Stimulated activated CD4-positive, alpha-beta T cell treated with anti-CD3 and anti-CD28 coated beads, Interleukin-2, amount 100 ng/mL, for 24 hours (primary cell): ENCODE results near the gene HEXA.
"Not testable (repeated sequence)": the region's sequence is repeated elsewhere in the genome, so short reads cannot be mapped to it uniquely, and the experiment has no call there.

Experiments
- DNase-seq, 2 donors: peaks; one replicate each; pipeline ENCODE4 v3.0.0-alpha.2; 2020

Gene HEXA

DNA sequence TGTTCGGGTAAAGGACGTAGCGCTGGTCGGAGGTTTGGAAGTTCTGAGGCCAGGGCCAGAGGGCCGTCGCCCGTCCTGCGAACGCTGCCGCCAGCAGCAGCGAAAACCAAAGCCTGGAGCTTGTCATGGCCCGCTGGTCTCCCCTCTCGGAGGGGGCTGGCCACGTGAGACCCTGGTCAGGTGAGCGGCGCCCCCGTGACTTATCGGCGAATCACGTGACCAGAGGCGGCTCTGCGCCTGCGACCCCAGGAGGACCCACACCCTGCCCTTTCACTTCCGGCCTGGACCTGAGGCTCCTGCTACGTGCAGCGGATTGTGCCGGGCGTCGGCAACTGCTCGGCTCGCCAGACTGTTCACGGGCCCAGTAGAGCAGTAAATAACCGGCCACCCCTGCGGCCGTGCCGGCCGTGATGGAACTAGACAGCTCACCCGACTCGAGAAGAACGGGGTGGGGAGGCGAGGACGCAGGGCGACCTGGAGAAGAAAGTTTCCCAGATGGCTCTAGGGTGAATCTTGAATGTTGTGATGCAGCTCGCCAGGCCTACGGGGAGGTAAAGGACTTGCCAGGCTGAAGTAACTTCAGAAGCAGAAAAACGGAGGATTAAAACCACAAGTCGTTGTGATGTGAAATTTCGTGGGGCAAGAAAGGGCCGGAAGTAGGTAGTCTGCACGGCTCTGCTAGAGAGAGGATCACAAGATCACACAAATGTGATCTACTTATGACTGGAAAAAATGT is at the start of gene HEXA:
Gene HEXA (minus strand): TSS at position 169 of the 736 bp plus-strand sequence. CDS start 42 bp downstream, at position 127.
- DNase-seq: peak; percentile 98 to 99

DNA sequence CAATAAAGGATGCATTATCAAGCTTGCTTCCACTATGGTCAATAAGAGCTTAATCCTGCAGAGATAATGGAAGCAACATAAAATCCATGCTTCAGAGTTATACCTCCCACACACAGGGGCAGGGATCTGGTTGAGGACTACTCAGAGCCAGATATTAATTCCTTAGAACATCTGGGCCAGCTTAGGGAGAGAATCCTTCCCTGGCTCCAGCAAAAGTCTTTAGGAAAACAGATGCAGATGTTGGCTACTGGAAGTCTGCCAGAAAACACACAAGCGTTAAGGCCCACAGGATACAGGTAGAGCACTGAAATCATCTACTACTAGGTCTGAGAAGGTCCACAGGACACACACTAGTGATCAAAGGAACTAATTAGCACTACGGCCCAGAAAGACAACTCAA is 47.4 kb upstream of the HEXA start:
- DNase-seq: no peak

DNA sequence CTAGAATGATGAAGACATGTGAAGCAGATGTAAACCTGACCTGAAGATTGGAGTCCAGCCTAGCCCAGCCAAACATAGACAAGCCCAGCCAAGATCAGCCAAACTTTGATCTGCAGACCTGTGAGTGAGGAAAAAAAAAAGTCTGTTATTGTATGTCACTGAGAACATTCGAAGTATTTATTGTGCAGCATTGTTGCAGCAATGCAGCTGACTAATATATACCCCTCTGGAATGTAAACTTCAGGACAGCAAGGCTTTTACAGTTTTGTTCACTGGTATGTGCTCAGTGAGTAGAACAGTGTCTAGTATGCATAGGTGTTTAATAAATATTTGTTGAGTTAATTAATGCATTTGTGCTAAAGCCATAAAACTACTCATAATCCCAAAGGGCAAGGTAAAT is 45.7 kb upstream of the HEXA start:
- DNase-seq: no peak

DNA sequence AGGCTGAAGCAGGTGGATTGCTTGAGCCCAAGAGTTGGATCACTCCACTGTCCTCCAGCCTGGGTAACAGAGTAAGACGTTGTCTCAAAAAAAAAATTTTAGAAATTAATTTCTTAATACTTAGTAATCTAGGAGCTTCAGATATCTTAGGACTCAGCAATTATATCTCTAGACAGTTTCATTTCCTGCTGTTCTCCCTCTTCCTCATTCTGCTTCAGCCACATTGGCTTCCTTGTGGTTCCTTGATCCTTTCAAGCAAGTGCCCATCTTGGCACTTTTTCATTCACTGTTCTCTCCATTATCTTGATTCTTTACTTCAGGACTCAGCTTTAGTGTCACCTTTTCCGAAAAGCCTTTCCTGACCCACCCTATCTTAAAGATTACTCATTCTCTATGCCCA is 44.8 kb upstream of the HEXA start:
- no peak for DNase-seq

DNA sequence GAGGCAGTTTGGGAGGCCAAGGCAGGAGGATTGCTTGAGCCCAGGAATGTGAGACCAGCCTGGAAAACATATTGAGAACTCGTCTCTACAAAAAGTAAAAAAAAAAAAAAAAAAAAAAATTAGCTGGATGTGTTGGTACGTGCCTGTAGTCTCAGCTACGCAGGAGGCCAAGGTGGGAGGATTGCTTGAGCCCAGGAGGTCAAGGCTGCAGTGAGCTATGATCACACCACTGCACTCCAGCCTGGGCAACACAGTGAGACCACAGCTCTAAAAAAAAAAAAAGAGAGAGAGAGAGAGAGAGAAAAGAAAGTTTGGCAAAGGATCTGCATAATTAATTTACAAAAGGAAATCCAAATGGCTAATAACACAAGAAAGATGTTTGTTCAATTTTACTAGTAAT is 44.0 kb upstream of the HEXA start:
- not testable (repeated sequence) for DNase-seq

DNA sequence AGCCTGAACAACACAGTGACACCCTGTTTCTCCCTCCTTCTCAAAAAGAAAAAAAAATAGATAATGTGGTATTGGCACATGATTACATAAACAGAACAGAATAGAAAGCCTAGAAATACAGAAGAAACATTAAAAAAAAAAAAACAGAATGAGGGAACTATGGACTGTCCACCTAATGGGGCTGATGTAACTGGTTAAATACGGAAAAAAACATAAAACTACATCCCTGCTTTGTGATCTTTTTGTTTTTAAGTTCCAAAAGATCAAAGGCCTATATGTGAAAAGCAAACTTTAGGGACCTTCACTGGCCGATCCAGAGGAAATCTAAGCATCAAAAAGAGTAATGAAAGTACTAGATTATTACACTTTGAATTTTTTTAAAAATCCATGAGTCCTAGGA is 39.5 kb upstream of the HEXA start:
- no peak for DNase-seq

DNA sequence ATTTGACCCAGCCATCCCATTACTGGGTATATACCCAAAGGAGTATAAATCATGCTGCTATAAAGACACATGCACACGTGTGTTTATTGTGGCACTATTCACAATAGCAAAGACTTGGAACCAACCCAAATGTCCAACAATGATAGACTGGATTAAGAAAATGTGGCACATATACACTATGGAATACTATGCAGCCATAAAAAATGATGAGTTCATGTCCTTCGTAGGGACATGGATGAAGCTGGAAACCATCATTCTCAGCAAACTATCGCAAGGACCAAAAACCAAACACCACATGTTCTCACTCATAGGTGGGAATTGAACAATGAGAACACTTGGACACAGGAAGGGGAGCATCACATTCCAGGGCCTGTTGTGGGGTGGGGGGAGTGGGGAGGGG is 37.5 kb upstream of the HEXA start:
- DNase-seq: not testable (repeated sequence)

DNA sequence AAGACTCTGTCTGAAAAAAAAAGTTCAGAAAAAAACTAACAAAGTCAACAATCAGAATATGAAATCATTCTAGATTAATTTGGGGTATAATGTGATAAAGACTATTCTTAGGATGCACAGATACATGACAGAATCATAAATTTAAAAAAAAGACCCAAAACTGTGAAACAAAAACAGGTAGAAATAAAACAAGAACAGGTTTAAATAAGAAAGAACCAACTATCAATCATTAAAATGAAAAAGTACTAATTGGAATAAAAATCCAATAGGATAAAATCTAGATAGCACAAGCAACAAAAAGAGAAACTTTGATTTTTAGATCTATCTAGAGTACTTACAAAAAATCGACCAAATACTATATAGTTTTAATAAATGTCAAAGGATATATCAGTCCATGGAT is 35.7 kb upstream of the HEXA start:
- no peak for DNase-seq

DNA sequence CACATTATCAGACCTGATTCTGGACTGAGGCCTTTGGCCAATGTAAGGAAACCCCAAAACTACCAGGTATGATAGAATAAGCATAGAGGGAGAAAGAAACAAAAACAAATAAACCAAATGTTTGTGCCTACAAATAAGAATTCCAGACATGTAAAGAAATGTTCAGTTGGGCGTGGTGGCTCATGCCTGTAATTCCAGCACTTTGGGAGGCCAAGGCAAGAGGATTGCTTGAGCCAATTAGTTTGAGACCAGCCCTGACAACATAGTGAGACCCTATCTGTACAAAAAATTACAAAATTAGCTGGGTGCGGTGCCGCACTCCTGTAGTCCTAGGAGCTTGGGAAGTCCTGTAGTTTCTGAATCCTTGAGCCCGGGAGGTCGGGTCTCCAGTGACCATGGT is 35.3 kb upstream of the HEXA start:
- DNase-seq: no peak

DNA sequence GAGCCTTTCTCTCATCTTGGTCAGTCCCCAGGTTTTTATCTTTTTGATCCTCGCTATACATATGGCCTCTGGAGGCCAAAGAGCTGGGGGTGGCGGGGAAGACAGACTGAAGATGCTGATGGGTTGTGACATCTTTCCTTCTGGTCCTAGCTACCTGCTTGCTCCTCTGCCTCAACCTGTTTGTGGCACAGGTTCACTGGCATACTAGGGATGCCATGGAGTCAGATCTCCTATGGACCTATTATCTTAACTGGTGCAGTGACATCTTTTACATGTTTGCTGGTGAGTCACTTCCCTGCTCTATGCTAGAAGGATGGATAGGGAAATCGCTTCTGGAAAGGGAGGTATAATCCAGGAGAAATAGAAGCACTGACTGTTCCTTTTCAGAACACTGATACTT is 31.1 kb upstream of the HEXA start:
- DNase-seq: no peak

DNA sequence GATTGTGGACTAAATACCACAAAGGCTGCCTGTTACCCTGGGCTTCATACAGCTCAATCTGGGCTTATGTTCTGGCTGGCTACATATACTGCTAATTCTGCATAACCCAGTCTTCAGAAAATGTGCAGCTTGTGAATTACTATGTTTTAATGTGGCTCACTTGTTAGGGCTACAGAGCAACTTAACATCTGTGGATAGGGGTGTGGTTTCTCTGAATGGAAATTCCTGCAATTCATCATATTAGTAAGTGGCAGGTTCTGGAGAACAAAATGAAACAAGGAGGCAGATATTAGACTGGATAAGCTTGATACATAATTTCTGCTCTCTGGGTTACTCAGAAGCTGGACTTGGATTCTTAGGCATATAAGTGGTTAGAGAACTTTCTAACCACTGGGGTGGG is 29.0 kb upstream of the HEXA start:
- DNase-seq: no peak

DNA sequence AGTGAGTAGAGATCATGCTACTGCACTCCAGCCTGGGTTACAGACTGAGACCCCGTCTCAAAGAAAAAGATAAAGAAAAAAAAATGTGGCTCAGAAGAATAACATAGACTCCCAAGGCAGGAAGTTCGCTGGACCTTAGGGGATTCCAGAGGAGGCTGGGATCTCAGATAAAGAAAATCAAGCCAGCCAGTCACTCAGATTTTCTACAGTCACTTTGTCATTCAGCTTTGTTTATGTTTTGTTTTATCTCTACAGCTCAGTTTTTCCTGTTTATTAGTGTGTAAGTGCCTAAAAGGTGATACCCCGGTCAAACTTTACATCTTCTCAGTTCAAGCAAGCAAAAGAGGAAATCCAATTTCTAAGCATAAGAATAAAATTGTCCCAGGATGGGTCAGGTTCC is 28.5 kb upstream of the HEXA start:
- DNase-seq: no peak

DNA sequence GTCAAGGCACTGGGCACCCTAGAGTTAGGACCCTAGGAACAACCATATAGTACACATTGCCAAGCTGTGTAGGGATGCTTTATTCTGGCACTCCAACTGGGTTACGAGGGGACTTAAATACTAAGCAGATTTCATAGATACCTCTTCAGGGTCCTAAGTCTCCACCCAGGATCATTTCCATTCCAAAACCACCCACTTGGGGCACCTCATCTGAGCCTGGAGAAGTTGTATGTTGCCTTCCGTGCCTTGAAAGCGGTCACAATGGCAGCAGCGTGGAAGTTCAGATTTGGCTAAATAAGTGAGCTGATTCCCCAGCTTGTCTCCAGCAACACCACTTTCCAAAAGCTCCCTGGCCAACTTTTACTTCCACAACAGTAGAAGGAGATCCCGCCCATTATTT is 26.9 kb upstream of the HEXA start:
- no peak for DNase-seq

DNA sequence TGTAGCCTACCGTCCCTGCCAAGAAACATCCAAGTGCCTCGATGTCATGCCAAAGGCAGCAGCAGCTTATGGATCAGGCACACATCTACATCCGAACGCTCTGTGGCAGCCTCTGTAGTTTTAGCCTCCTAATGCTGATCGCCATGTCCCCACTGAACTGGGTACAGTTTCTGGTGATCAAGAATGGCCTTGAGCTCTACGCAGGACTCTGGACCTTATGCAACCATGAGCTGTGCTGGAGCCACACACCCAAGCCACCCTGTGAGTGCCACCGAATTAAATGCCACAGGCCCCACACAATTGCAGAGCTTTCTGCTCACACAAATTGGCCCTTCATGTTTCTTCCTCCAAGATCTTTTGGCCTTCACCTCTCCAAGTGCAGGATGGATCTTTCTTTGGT is 22.8 kb upstream of the HEXA start:
- no peak for DNase-seq

DNA sequence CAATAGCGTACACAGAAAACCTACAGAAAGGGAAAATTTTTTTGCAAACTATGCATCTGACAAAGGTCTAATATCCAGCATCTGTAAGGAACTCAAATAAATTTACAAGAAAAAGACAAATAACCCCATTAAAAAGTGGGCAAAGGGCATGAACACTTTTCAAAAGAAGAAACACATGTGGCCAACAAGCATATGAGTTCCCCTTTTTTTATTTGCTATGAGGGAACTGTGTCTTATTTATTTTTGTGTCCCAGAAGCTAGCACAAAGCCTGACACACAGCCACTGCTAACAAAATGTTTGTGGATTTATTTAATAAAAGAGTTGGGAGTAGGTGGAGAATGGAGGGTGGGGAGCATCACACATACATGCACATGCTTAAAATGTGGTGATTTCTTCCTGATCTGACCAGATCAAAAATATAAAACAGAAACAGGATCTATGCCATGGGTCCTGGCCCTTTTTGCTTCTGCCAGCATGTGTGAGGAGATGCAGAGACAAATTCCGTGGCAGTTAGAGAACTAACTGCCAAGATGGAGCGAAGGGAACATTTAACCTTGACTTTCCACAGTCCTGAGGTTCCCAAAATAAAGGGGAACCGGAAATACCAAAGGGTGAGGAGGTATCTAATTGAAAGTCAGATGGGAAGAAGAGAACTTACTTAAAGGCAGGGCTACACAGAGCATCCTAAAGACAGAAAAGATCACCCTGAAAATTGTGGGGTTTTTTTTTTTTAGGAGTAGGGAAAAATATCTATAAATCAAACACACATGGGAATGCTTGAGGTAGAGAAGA is 22.2 kb upstream of the HEXA start, which contains the start of gene TMEM202:
Gene TMEM202 (plus strand): TSS at position 510 of the 793 bp plus-strand sequence. CDS start 22 bp downstream, at position 532.
- no peak for DNase-seq

DNA sequence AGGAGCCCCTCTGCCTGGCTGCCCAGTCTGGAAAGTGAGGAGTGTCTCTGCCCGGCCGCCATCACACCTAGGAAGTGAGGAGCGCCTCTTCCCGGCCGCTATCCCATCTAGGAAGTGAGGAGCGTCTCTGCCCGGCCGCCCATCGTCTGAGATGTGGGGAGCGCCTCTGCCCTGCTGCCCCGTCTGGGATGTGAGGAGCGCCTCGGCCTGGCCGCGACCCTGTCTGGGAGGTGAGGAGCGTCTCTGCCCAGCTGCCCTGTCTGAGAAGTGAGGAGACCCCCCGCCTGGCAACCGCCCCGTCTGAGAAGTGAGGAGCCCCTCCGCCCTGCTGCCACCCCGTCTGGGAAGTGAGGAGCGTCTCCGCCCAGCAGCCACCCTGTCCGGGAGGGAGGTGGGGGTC is 20.5 kb upstream of the HEXA start:
- not testable (repeated sequence) for DNase-seq

DNA sequence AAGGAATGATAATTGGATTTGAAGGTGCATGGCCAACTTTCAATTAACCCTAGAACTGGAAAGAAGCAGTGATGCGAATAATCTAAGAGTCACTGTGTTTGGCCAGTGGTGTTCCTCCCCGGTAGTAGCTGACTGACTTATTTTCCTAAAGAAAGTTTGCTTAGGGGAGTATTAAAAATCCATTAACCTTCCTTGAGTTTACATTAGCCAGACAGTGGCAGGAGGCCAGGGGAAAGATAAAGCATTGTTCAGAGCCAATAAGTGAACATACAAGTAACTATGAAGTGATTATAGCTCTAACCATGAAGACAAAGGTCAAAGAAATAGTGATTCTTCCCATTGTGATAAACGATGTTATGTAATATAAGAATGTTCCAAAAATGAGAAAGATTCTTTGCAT is 13.4 kb upstream of the HEXA start:
- no peak for DNase-seq

DNA sequence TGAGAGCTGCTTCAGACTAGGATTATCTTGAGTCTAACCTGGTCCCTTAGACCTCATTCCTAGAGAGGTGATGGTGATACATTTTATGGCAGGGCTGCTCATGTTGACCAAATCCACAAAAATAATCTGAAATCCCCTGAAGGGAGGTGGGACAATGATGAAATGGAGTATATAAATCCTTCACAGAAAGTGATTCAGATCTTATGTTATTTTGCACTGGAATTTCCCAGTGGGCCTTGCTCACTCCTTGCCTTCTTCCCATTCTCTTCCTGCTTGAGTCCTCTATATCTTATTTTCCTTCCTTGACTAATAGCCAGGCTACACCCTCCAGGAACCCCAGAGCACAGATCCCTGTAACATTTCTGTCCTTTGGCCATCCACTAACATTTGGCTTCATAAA is 11.9 kb upstream of the HEXA start:
- no peak for DNase-seq

DNA sequence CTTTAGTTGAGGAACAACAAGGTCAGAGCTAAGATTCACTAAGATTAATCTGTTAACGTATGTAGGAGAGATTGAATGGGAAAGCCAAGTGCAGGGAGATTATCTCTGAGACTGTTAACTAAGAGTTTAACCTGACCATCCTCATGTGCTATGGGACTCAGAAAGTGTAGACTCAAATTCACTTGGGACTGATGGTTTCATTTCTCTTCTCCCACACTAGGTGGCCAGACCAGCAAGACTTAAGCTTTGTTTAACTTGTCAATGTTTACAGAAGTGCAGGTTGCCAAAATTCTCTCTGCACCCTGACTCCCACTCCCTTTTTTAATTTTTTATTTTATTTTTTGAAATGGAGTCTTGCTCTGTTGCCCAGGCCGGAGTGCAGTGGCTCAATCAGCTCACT is 6.3 kb upstream of the HEXA start:
- DNase-seq: no peak

DNA sequence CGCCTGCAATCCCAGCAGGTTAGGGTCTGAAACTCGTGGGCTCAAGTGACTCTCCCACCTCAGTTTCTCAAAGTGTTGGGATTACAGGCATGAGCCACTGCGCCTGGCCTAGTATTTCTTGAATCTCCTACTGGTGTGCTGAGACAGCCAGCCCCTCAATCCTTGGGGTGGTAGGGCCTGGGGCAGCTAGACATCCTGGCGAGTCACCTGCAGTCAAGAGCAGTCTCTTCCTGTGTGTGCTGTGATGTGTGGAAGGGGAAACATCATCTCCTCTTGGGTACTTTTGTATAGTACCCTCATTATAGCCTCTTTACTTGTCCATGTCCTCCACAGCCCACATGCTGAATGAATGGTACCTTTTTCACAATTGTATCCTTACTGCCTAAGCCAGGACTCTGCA is 4.9 kb upstream of the HEXA start:
- DNase-seq: no peak

DNA sequence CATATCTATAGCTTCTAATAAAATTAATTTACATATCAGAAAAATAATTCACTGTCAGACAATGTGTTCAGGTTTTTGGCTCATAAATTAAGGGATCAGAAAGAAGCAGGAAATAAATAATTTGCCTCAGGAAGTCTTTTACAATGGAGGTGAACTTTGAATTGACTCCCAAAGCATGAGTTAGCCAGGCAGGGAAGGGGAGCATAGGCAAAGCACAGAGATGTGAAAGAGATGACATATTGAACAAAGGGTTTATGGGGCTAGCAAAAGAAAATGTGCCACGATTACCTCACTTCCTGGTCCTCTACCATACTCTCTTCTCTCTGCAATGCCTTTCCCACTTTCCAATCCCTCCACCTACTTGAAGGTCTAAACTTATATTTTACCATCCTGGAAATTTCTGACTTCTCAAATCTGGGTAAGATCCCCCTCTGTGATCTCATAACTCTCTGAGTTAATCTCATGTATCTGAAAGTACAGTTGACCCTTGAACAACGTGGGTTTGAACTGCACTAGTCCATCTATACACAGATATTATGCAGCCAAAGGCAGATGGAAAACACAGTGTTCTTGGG is 4.1 kb upstream of the HEXA start:
- no peak for DNase-seq

DNA sequence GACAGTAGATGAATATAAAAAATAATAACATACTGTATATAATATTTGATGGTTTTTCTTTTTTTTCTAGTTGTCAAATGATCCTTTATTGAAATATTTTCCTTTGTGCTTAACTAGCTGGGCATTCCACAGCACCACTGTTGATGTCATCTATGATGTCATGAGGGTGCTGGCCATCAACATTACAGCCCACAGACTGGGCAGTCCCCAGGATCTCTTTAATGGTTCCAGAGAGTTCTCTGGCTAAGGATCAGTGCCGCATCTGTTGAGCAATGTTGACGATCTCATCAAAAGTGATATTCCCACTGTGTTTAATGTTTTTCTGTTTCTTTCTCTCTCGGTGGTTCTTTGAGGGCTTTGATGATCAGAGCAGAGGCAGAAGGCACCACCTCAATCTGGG is 3.3 kb upstream of the HEXA start:
- not testable (repeated sequence) for DNase-seq

DNA sequence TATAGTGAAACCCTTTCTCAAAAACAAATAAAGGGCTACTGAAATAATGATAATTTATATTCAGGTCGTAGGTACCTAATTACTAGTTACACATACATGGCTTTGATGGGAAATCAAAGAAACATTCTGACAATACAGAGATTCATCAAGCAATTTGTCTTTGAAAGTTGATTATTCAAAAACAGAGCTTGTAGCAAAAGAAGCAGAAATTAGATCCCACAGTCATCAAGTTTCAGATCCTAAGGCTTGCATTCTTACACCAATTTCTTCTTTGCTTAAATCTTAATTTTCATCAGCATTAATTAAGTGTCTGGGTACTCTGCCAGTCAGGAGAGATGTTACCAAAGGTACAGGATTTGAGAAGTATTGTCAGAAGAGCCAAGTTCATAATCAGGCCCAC is 1.5 kb upstream of the HEXA start:
- no peak for DNase-seq

DNA sequence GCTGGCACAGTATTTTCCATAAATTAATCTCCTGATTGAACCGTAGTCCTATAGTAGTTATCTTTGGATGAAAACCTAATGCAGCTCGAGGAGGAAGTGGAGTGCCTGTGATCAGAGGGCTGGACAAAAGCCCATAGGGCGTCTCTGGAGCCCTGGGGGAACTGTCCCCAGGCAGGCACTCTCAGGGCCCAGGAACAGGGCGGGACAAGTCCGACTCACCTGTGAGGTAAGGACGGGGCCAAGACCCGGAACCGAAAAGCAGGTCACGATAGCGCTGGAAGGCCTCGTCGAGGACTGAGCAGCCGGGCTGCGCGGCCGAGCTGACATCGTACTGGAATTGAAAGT is 341 bp downstream of the HEXA start:
- no peak for DNase-seq
